IMR-90 (cell line): ENCODE data around the gene NOVA2. TPM values are rescaled to one million over a fixed set of nuclear protein-coding genes. Genes with fewer than 3 reads are reported as not detected.

Source experiments
- ATAC-seq: fragments of 200-7000 bp; cut with Tn5 transposase; 2 replicates; pipeline ENCODE4 v1.9.1; 2020; ENCODE audit warnings: low read depth, mild to moderate bottlenecking, moderate library complexity
- BruUV-seq: library from RNA; stranded (reverse); fragments of 400-500 nt; replicated peaks from 2 replicates; lab custom pipeline; 2021; lab: Mats Ljungman, UMichigan
- CTCF ChIA-PET: fragments of 300-600 bp; formaldehyde crosslinking; extraction: SDS; loops from one replicate; lab custom pipeline; 2021; ENCODE audit warnings: antibody characterized with exemption; lab: Yijun Ruan, JAX
- POLR2A ChIA-PET: fragments of 300-600 bp; sonication (Branson Sonifier 250); formaldehyde crosslinking; loops from one replicate; lab custom pipeline; 2022; ENCODE audit warnings: antibody characterized with exemption; ENCODE audit not compliant: unreplicated experiment; lab: Charles Lee
- DNase-seq: peaks from one replicate; pipeline ENCODE4 v3.0.0; 2013
- H2AFZ ChIP-seq: replicated peaks from 2 replicates; pipeline ENCODE3; 2013; ENCODE audit warnings: low read length, mild to moderate bottlenecking; ENCODE audit not compliant: poor library complexity
- H2AK5ac ChIP-seq: 2 replicates; pipeline ENCODE4 v1.6.1; 2013; ENCODE audit warnings: low read depth, low read length, inconsistent platforms
- H2AK9ac ChIP-seq: replicated peaks from 2 replicates; pipeline ENCODE3; 2013; ENCODE audit warnings: mild to moderate bottlenecking, low read depth, low read length, moderate library complexity; ENCODE audit not compliant: poor library complexity
- H2BK120ac ChIP-seq: 2 replicates; pipeline ENCODE4 v1.6.1; 2013; ENCODE audit warnings: low read depth, low read length, inconsistent platforms
- H2BK15ac ChIP-seq: 3 replicates; pipeline ENCODE4 v1.6.1; 2013; ENCODE audit warnings: low read depth, low read length, inconsistent platforms
- H2BK20ac ChIP-seq: 2 replicates; pipeline ENCODE4 v1.6.1; 2013; ENCODE audit warnings: low read depth, mild to moderate bottlenecking, inconsistent platforms, low read length, moderate library complexity
- H2BK5ac ChIP-seq: 2 replicates; pipeline ENCODE4 v1.6.1; 2013; ENCODE audit warnings: mild to moderate bottlenecking, low read depth, low read length, inconsistent platforms; ENCODE audit not compliant: poor library complexity, severe bottlenecking
- H3K14ac ChIP-seq: replicated peaks from 2 replicates; pipeline ENCODE4 v1.6.1; 2013; ENCODE audit warnings: low read depth, low read length, inconsistent platforms
- H3K18ac ChIP-seq: 2 replicates; pipeline ENCODE4 v1.6.1; 2013; ENCODE audit warnings: low read depth, low read length, control low read depth
- H3K23ac ChIP-seq: 2 replicates; pipeline ENCODE4 v1.6.1; 2013; ENCODE audit warnings: low read depth, low read length, inconsistent platforms
- H3K27ac ChIP-seq: 2 replicates; pipeline ENCODE4 v1.5.1; 2013; ENCODE audit warnings: mild to moderate bottlenecking, control low read depth, low read length; ENCODE audit not compliant: insufficient read depth
- H3K27me3 ChIP-seq: 2 replicates; pipeline ENCODE4 v1.6.1; 2013; ENCODE audit warnings: low read length; ENCODE audit not compliant: control insufficient read depth, insufficient read depth
- H3K36me3 ChIP-seq: 2 replicates; pipeline ENCODE4 v1.6.1; 2013; ENCODE audit warnings: low read length, mixed read lengths; ENCODE audit not compliant: control insufficient read depth, insufficient read depth
- H3K4ac ChIP-seq: 2 replicates; pipeline ENCODE4 v1.6.1; 2013; ENCODE audit warnings: low read depth, low read length, inconsistent platforms
- H3K4me1 ChIP-seq: 2 replicates; pipeline ENCODE4 v1.6.1; 2013; ENCODE audit warnings: low read length, mixed read lengths; ENCODE audit not compliant: control insufficient read depth, insufficient read depth
- H3K4me2 ChIP-seq: 2 replicates; pipeline ENCODE4 v1.6.1; 2013; ENCODE audit warnings: low read depth, mild to moderate bottlenecking, control low read depth, low read length, moderate library complexity
- H3K4me3 ChIP-seq: 2 replicates; pipeline ENCODE4 v1.5.1; 2013; ENCODE audit warnings: low read depth, mild to moderate bottlenecking, control low read depth, low read length, moderate library complexity; ENCODE audit not compliant: insufficient read depth
- H3K56ac ChIP-seq: 2 replicates; pipeline ENCODE4 v1.6.1; 2013; ENCODE audit warnings: low read length, inconsistent platforms; ENCODE audit not compliant: insufficient read depth; ENCODE audit errors: extremely low read depth
- H3K79me1 ChIP-seq, 2 experiments: 2 replicates each; pipeline ENCODE4 v1.6.1; 2013; ENCODE audit warnings: low read length in 2 of 2, inconsistent platforms in 1 of 2, low read depth in 1 of 2
- H3K9ac ChIP-seq: 2 replicates; pipeline ENCODE4 v1.6.1; 2013; ENCODE audit warnings: low read depth, low read length, control low read depth
- H3K9me1 ChIP-seq: 2 replicates; pipeline ENCODE4 v1.6.1; 2013; ENCODE audit warnings: low read length, inconsistent platforms; ENCODE audit not compliant: insufficient read depth
- H3K9me3 ChIP-seq: 2 replicates; pipeline ENCODE4 v1.6.1; 2013; ENCODE audit warnings: low read length; ENCODE audit not compliant: control insufficient read depth, insufficient read depth
- H4K20me1 ChIP-seq: 2 replicates; pipeline ENCODE4 v1.6.1; 2013; ENCODE audit warnings: low read length, inconsistent platforms; ENCODE audit not compliant: insufficient read depth
- H4K5ac ChIP-seq: 2 replicates; pipeline ENCODE4 v1.6.1; 2013; ENCODE audit warnings: mild to moderate bottlenecking, low read depth, low read length, control low read depth
- H4K8ac ChIP-seq, 2 experiments: 2 replicates each; pipeline ENCODE4 v1.6.1; 2013; ENCODE audit warnings: low read depth in 2 of 2, low read length in 2 of 2, control low read depth in 1 of 2, inconsistent platforms in 1 of 2
- H4K91ac ChIP-seq: 2 replicates; pipeline ENCODE4 v1.6.1; 2013; ENCODE audit warnings: low read depth, low read length, inconsistent platforms; ENCODE audit not compliant: insufficient read depth
- CTCF ChIP-seq: conservative IDR thresholded peaks from 2 replicates; pipeline ENCODE4 v1.5.1; 2012; ENCODE audit warnings: mild to moderate bottlenecking, low read depth, low read length, improper control_type of control experiment
- MAZ ChIP-seq: IDR thresholded peaks from 2 replicates; pipeline ENCODE4 v1.6.1; 2012; ENCODE audit warnings: low read depth, mild to moderate bottlenecking, low read length, improper control_type of control experiment, moderate library complexity, borderline replicate concordance
- NFE2L2 ChIP-seq: fragments of 150-350 bp; IDR thresholded peaks from 2 replicates; pipeline ENCODE4 v1.6.1; 2016; ENCODE audit warnings: low read depth, mild to moderate bottlenecking, low read length
- RFX5 ChIP-seq: IDR thresholded peaks from 2 replicates; pipeline ENCODE4 v1.8.0; 2012; ENCODE audit warnings: low read depth, mild to moderate bottlenecking, low read length, moderate library complexity
- WGBS, 2 experiments: methylation state at CpG; one replicate each; pipeline versions ENCODE4 v1.1.5 to v1.1.7; 2013; ENCODE audit warnings: missing lambda C conversion rate in 2 of 2; ENCODE audit not compliant: insufficient read length in 1 of 2; ENCODE audit errors: extremely low coverage in 2 of 2; 5-methylcytosine and 5-hydroxymethylcytosine counted together
- dilution Hi-C: fragments of 300-500 bp; cut with HindIII; formaldehyde crosslinking; loops from one replicate; pipeline ENCODE4 v1.14.3; 2018; ENCODE audit warnings: low sequenced_read_pairs; ENCODE audit not compliant: unreplicated experiment
- in situ Hi-C: fragments of 300-500 bp; cut with MboI; formaldehyde crosslinking; loops from 3 replicates; pipeline ENCODE4 v1.14.3; 2019; ENCODE audit warnings: low sequenced_read_pairs, inconsistent platforms, mixed read lengths
- intact Hi-C: fragments of 100-400 bp; cut with micrococcal nuclease; formaldehyde crosslinking; loops from 2 replicates; pipeline ENCODE4 v1.10.0; 2022
- polyA plus RNA-seq, 3 experiments: library from polyadenylated mRNA; depleted of rRNA; stranded (reverse); fragments of >200 nt; gene quantifications; 2 replicates each; pipeline ENCODE4 v1.2.3, GENCODE V29; 2012; ENCODE audit warnings: low replicate concordance in 1 of 3
- total RNA-seq: library from RNA; depleted of rRNA; stranded (reverse); fragments of >200 nt; gene quantifications from 2 replicates; pipeline ENCODE4 v1.2.3, GENCODE V29; 2012

Gene NOVA2
- total and polyA plus RNA-seq, 2 of the 4 experiments (the other 2 are of a cell fraction): 0.03 TPM; not detected in 1

GRCh38 chr19:45958320-45958719 lies 15.3 kb downstream of the NOVA2 start:
- intact Hi-C loops (no loop called here), in situ Hi-C loops (no loop called here), dilution Hi-C loops (no loop called here)
- Histone ChIP-seq H3K9me3 (no peaks in the 10 kb centered on the region), H3K4me3 (no peak overlapping the region), H3K4me2 (no peak overlapping the region), H2BK15ac (no peak overlapping the region), H3K9me1 (peaks cover 4% of the 10 kb centered on the region; the same call in 1 of the 2 replicates), H4K8ac (no peak overlapping the region), H3K4me1 (no peaks in the 10 kb centered on the region), H2BK120ac (no peak overlapping the region), H3K56ac (no peak overlapping the region), H3K23ac (no peak overlapping the region; the same call in 1 of the 2 replicates), H4K5ac (no peak overlapping the region), H2BK20ac (no peak overlapping the region), H3K27me3 (peaks cover 22% of the 10 kb centered on the region), H2AFZ (peak overlapping the region; percentile 43), H3K36me3 (no peaks in the 10 kb centered on the region), H2AK9ac (no peak overlapping the region), H3K4ac (no peak overlapping the region), H3K9ac (no peak overlapping the region), H3K27ac (no peak overlapping the region), H4K91ac (no peak overlapping the region), H4K20me1 (no peaks in the 10 kb centered on the region; the same call in 1 of the 2 replicates), H2BK5ac (peak overlapping the region; percentile 62), H3K14ac (no peak overlapping the region), H2AK5ac (no peak overlapping the region), H3K18ac (no peak overlapping the region), H3K79me1 (no peaks in the 10 kb centered on the region)
- DNase-seq (no peak), ATAC-seq (no peak)
- BruUV-seq: no TSS peak
- CTCF ChIA-PET: no interaction called here
- WGBS, 2 experiments: 71 to 100% methylated on average over 1 to 3 of the region's 6 CpGs
- POLR2A ChIA-PET: no interaction called here
- TF ChIP-seq RFX5 (no peak), CTCF (no peak), NFE2L2 (no peak), MAZ (no peak)
